H1 (cell line): ENCODE measurements around the gene TMEM271.

Source experiments
- POLR2A ChIP-seq, 2 experiments: IDR thresholded peaks; 1 replicate in 1 of 2; 2 replicates in 1 of 2; pipeline ENCODE4 v1.6.1; 2011; ENCODE audit warnings: low read depth in 2 of 2, low read length in 2 of 2, mild to moderate bottlenecking in 2 of 2; ENCODE audit errors: control extremely low read depth in 1 of 2
- TF ChIP-seq, protein P1 (sequence below), 3 experiments: IDR thresholded peaks; 1 replicate in 2 of 3; 2 replicates in 1 of 3; pipeline versions ENCODE4 v1.5.1 to v1.6.1; 2011; ENCODE audit warnings: low read length in 3 of 3, mild to moderate bottlenecking in 3 of 3, inconsistent platforms in 2 of 3, low read depth in 1 of 3, moderate library complexity in 1 of 3; ENCODE audit not compliant: insufficient read depth in 1 of 3; ENCODE audit errors: control extremely low read depth in 1 of 3

DNA sequence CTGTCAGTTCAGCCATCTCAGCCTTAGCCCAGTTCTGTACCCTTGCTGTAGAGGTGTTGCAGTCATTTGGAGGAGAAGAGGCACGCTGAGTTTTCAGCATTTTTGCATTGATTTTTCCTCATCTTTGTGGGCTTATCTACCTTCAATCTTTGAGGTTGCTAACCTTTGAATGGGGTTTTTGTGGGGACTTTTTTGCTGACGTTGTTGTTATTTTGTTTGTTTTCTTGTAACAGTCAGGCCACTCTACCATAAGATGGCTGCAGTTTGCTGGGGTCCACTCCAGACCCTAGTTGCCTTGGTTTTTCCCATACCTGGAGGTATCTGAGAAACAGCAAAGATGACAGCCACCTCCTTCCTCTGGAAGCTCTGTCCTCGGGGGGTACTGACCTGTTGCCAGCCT, 22.8 kb upstream of the TMEM271 start:
- TF ChIP-seq, protein P1, sequence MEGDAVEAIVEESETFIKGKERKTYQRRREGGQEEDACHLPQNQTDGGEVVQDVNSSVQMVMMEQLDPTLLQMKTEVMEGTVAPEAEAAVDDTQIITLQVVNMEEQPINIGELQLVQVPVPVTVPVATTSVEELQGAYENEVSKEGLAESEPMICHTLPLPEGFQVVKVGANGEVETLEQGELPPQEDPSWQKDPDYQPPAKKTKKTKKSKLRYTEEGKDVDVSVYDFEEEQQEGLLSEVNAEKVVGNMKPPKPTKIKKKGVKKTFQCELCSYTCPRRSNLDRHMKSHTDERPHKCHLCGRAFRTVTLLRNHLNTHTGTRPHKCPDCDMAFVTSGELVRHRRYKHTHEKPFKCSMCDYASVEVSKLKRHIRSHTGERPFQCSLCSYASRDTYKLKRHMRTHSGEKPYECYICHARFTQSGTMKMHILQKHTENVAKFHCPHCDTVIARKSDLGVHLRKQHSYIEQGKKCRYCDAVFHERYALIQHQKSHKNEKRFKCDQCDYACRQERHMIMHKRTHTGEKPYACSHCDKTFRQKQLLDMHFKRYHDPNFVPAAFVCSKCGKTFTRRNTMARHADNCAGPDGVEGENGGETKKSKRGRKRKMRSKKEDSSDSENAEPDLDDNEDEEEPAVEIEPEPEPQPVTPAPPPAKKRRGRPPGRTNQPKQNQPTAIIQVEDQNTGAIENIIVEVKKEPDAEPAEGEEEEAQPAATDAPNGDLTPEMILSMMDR (IDR thresholded peaks at IDR 0.05; ENCODE audit: control extremely low read depth in 1 of 3, insufficient read depth in 1 of 3, low read depth in 1 of 3, low read length in 3 of 3) = no peak
- no peak for TF ChIP-seq POLR2A (IDR thresholded peaks at IDR 0.05; ENCODE audit: control extremely low read depth in 1 of 2, low read depth in 2 of 2, low read length in 2 of 2)
